Esophagus muscularis mucosa (tissue), 4 donors: ENCODE data around the gene NEK7.

Source experiments
- CTCF ChIP-seq, 3 experiments: fragments of 200-600 bp in 2 of 3; fragments of 450-650 bp in 1 of 3; sonication (generic) in 2 of 3; IDR thresholded peaks; one replicate each; pipeline ENCODE4 v1.5.1; 2017 to 2019; ENCODE audit warnings: antibody characterized with exemption in 3 of 3, mild to moderate bottlenecking in 2 of 3, moderate library complexity in 1 of 3
- EP300 ChIP-seq: sonication (generic); formaldehyde crosslinking; IDR thresholded peaks from one replicate; pipeline ENCODE4 v1.6.1; 2017; ENCODE audit warnings: antibody characterized with exemption
- POLR2AphosphoS5 ChIP-seq, 2 donors: sonication (generic); formaldehyde crosslinking; IDR thresholded peaks; one replicate each; pipeline ENCODE4 v1.6.1; 2017; ENCODE audit warnings: antibody characterized with exemption in 2 of 2

- TF ChIP-seq CTCF (IDR thresholded peaks at IDR 0.05) (no peak), POLR2AphosphoS5 (IDR thresholded peaks at IDR 0.05) (no peak), EP300 (no peak)
Measured at GRCh38 chr1:198205016-198205684, 48.4 kb downstream of the NEK7 start.
